Karpas-422 (cell line): ENCODE results near the gene SSBP2. TPM values are rescaled to one million over a fixed set of nuclear protein-coding genes. Genes with fewer than 3 reads are reported as not detected.

Experiments
- DNase-seq: peaks from one replicate; pipeline ENCODE4 v3.0.0-alpha.2; 2015
- H2AFZ ChIP-seq: fragments of 200-600 bp; sonication (generic); 2 replicates; pipeline ENCODE4 v1.6.1; 2014; ENCODE audit warnings: antibody characterized with exemption, low read length, mixed read lengths
- H3K27ac ChIP-seq: fragments of 200-600 bp; sonication (generic); 2 replicates; pipeline ENCODE4 v1.5.1; 2014; ENCODE audit warnings: mild to moderate bottlenecking, low read length, moderate library complexity
- H3K27me3 ChIP-seq: fragments of 200-600 bp; sonication (generic); 2 replicates; pipeline ENCODE4 v1.6.1; 2014; ENCODE audit warnings: low read length, mixed read lengths
- H3K36me3 ChIP-seq: fragments of 200-600 bp; sonication (generic); 2 replicates; pipeline ENCODE4 v1.6.1; 2014; ENCODE audit warnings: low read length, mixed read lengths; ENCODE audit not compliant: insufficient read depth
- H3K4me1 ChIP-seq: fragments of 200-600 bp; sonication (generic); 2 replicates; pipeline ENCODE4 v1.6.1; 2014; ENCODE audit warnings: mild to moderate bottlenecking, low read length, mixed read lengths
- H3K4me2 ChIP-seq: fragments of 200-600 bp; sonication (generic); 2 replicates; pipeline ENCODE4 v1.6.1; 2014; ENCODE audit warnings: low read length, low read depth, mild to moderate bottlenecking; ENCODE audit not compliant: poor library complexity, severe bottlenecking
- H3K4me3 ChIP-seq: fragments of 200-600 bp; sonication (generic); 2 replicates; pipeline ENCODE4 v1.5.1; 2014; ENCODE audit warnings: mild to moderate bottlenecking, antibody characterized with exemption, low read length, mixed read lengths
- H3K79me2 ChIP-seq: fragments of 200-600 bp; sonication (generic); 2 replicates; pipeline ENCODE4 v1.6.1; 2014; ENCODE audit warnings: mild to moderate bottlenecking, low read length, mixed read lengths
- H3K9ac ChIP-seq: fragments of 200-600 bp; sonication (generic); 2 replicates; pipeline ENCODE4 v1.6.0; 2014; ENCODE audit warnings: low read length
- H3K9me2 ChIP-seq: fragments of 200-600 bp; sonication (generic), shearing (Covaris generic); replicated peaks from 2 replicates; pipeline ENCODE4 v1.6.0; 2014; ENCODE audit warnings: mild to moderate bottlenecking, low read length, moderate library complexity; ENCODE audit not compliant: insufficient read depth
- H3K9me3 ChIP-seq: fragments of 300-700, 200-600 bp; sonication (generic); 2 replicates; pipeline ENCODE4 v1.6.1; 2014; ENCODE audit warnings: low read length, mixed read lengths
- H4K20me1 ChIP-seq: fragments of 200-600 bp; sonication (generic); 2 replicates; pipeline ENCODE4 v1.6.1; 2014; ENCODE audit warnings: mild to moderate bottlenecking, antibody characterized with exemption, low read length, low read depth; ENCODE audit not compliant: insufficient read depth
- total RNA-seq: library from RNA; depleted of rRNA; stranded (reverse); fragments of >200 nt; shearing (Covaris generic); gene quantifications from 2 replicates; pipeline ENCODE4 v1.2.3, GENCODE V29; 2014; ENCODE audit warnings: low replicate concordance

Gene SSBP2
- total RNA-seq, 1 experiment from 2014 or later = 148 TPM

DNA sequence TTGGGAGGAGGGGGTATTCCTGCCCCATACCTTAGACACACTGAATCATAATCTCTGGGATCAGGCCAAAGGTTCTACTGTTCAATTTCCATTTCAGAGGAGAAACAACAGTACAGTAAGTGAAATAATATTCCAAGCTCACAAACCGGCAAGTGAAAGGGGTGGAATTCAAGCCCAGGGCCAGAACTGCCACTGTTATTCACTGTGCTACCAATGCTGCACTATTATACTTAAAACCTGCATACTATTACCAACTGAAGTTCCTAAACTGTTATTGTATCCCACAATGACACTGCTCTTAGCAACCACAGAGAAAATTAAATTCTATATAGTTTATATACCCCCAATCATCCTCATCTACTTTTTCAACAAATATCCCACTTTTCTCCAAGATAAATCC lies 24.6 kb downstream of the SSBP2 start:
- Histone ChIP-seq H3K9ac (0 out of 2 replicates have a peak overlapping the region, but pooled peaks have one; percentile 16), H4K20me1 (no peaks in the 10 kb centered on the region), H3K79me2 (peaks cover 100% of the 10 kb centered on the region), H3K4me1 (peaks cover 81% of the 10 kb centered on the region), H3K9me2 (no peaks in the 10 kb centered on the region), H3K27ac (peak overlapping the region; percentile 26), H2AFZ (no peak overlapping the region), H3K36me3 (no peaks in the 10 kb centered on the region), H3K9me3 (no peaks in the 10 kb centered on the region), H3K4me3 (no peak overlapping the region), H3K4me2 (peak overlapping the region; percentile 49), H3K27me3 (no peaks in the 10 kb centered on the region)
- no peak for DNase-seq

- no peak overlapping the region for H3K9ac ChIP-seq
- DNase-seq = peak; percentile 42
- no peak overlapping the region for H3K4me3 ChIP-seq
- H3K36me3 ChIP-seq = no peaks in the 10 kb centered on the region
- no peaks in the 10 kb centered on the region for H3K27me3 ChIP-seq
- H3K4me1 ChIP-seq = peaks cover 92% of the 10 kb centered on the region
- no peaks in the 10 kb centered on the region for H4K20me1 ChIP-seq
- no peaks in the 10 kb centered on the region for H3K9me2 ChIP-seq
- H3K79me2 ChIP-seq = peaks cover 100% of the 10 kb centered on the region
- peak overlapping the region; percentile 59 for H3K27ac ChIP-seq
- H3K4me2 ChIP-seq = peak overlapping the region; percentile 49
- H3K9me3 ChIP-seq = no peaks in the 10 kb centered on the region
- no peak overlapping the region for H2AFZ ChIP-seq
Measured at GRCh38 chr5:81724571-81724970, 26.3 kb downstream of the SSBP2 start.

GRCh38 chr5:81724108-81724507 lies 26.8 kb downstream of the SSBP2 start:
- Histone ChIP-seq H3K27ac (peak overlapping the region; percentile 59), H3K79me2 (peaks cover 100% of the 10 kb centered on the region), H3K27me3 (no peaks in the 10 kb centered on the region), H3K9me2 (no peaks in the 10 kb centered on the region), H4K20me1 (no peaks in the 10 kb centered on the region), H3K4me3 (no peak overlapping the region), H3K9me3 (no peaks in the 10 kb centered on the region), H3K4me2 (peak overlapping the region; percentile 49), H2AFZ (no peak overlapping the region), H3K36me3 (no peaks in the 10 kb centered on the region), H3K4me1 (peaks cover 94% of the 10 kb centered on the region), H3K9ac (no peak overlapping the region)
- DNase-seq = no peak

- Histone ChIP-seq H3K27ac (peak overlapping the region; percentile 21), H3K4me1 (peaks cover 86% of the 10 kb centered on the region), H3K4me2 (peak overlapping the region; percentile 43), H3K9me3 (no peaks in the 10 kb centered on the region), H3K79me2 (peaks cover 100% of the 10 kb centered on the region), H3K27me3 (no peaks in the 10 kb centered on the region), H3K36me3 (no peaks in the 10 kb centered on the region), H3K4me3 (no peak overlapping the region), H3K9ac (no peak overlapping the region), H4K20me1 (no peaks in the 10 kb centered on the region), H2AFZ (no peak overlapping the region), H3K9me2 (no peaks in the 10 kb centered on the region)
- DNase-seq = no peak
Measured at GRCh38 chr5:81721049-81721448, 29.8 kb downstream of the SSBP2 start.

DNA sequence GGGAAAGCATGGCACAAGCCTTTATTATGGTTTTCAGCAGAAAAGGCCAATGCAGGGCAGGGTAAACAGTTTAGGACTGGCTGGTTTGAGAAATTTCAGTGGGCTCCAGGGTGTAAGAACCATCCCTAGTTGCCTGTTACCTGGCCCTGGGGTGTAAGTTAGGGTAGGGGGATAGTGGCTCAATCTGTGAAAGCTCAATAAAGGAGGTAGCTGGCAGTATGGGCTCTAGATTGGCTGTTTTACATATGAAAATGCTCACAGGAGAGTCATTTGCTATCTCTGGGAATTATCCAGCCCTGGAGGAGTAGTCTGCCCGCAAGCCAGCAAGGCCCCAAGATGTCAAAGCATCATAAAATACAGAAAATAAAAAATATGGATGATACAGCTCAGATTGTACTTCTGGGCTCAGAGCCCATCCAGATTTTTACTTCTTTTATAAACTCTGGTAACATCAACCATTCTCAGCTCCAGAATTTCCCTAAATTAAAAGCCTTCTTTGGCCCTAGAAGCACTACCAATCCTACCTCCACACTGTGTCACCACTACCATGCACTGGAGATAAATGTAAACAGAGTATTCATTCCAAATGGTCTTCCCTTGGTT lies 31.1 kb downstream of the SSBP2 start:
- DNase-seq = no peak
- Histone ChIP-seq H3K4me1 (peaks cover 74% of the 10 kb centered on the region), H4K20me1 (no peaks in the 10 kb centered on the region), H3K4me2 (peak overlapping the region; percentile 43), H2AFZ (no peak overlapping the region), H3K27ac (peak overlapping the region; percentile 21), H3K4me3 (no peak overlapping the region; the same call in 1 of the 2 replicates), H3K9ac (no peak overlapping the region), H3K9me2 (no peaks in the 10 kb centered on the region), H3K36me3 (no peaks in the 10 kb centered on the region), H3K9me3 (no peaks in the 10 kb centered on the region), H3K79me2 (peaks cover 100% of the 10 kb centered on the region), H3K27me3 (no peaks in the 10 kb centered on the region)

GRCh38 chr5:81718300-81718699 lies 32.6 kb downstream of the SSBP2 start:
- Histone ChIP-seq H3K4me2 (peak overlapping the region; percentile 43), H3K9me3 (no peaks in the 10 kb centered on the region), H3K79me2 (peaks cover 98% of the 10 kb centered on the region), H3K4me3 (no peak overlapping the region), H3K36me3 (no peaks in the 10 kb centered on the region), H3K27ac (peak overlapping the region; percentile 6; the same call in 1 of the 2 replicates), H3K9ac (no peak overlapping the region), H3K9me2 (no peaks in the 10 kb centered on the region), H2AFZ (no peak overlapping the region), H3K27me3 (no peaks in the 10 kb centered on the region), H4K20me1 (no peaks in the 10 kb centered on the region), H3K4me1 (peaks cover 61% of the 10 kb centered on the region)
- no peak for DNase-seq

DNA sequence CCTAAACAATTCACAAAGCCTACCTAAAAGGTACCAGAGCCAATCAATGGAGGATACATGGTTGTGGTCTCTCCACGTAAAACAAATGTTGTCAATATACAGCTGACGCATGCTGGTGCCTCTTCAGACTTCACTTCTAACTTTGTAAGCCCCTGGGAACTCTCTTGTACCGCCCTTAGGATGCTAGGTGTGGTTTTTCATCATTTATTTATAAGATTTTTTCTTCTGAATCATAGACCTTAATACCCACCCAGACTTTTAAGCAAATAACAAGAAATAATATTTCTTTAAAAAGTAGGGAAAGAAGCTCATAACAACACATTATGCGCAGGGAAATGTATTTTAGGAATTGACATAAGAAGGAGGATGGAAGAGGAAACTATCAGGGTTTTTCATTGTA lies 33.0 kb downstream of the SSBP2 start:
- no peaks in the 10 kb centered on the region for H4K20me1 ChIP-seq
- H3K27ac ChIP-seq = no peak overlapping the region; the same call in 1 of the 2 replicates
- H2AFZ ChIP-seq = no peak overlapping the region
- no peak overlapping the region for H3K4me2 ChIP-seq
- H3K9me2 ChIP-seq = no peaks in the 10 kb centered on the region
- H3K27me3 ChIP-seq = no peaks in the 10 kb centered on the region
- peaks cover 60% of the 10 kb centered on the region for H3K4me1 ChIP-seq
- H3K9me3 ChIP-seq = no peaks in the 10 kb centered on the region
- H3K79me2 ChIP-seq = peaks cover 98% of the 10 kb centered on the region
- H3K9ac ChIP-seq = no peak overlapping the region
- H3K36me3 ChIP-seq = no peaks in the 10 kb centered on the region
- no peak for DNase-seq
- H3K4me3 ChIP-seq = no peak overlapping the region

GRCh38 chr5:81717226-81717625 lies 33.7 kb downstream of the SSBP2 start:
- H3K79me2 ChIP-seq = peaks cover 96% of the 10 kb centered on the region
- H3K27ac ChIP-seq = no peak overlapping the region
- no peak overlapping the region for H2AFZ ChIP-seq
- no peak for DNase-seq
- no peaks in the 10 kb centered on the region for H3K9me3 ChIP-seq
- H4K20me1 ChIP-seq = no peaks in the 10 kb centered on the region
- no peak overlapping the region for H3K4me3 ChIP-seq
- H3K9me2 ChIP-seq = no peaks in the 10 kb centered on the region
- no peaks in the 10 kb centered on the region for H3K27me3 ChIP-seq
- H3K9ac ChIP-seq = no peak overlapping the region
- H3K4me2 ChIP-seq = no peak overlapping the region
- peaks cover 57% of the 10 kb centered on the region for H3K4me1 ChIP-seq
- H3K36me3 ChIP-seq = no peaks in the 10 kb centered on the region
